Vagina (tissue), 2 donors: ENCODE results near the gene HACD2. TPM values are rescaled to one million over a fixed set of nuclear protein-coding genes. Genes with fewer than 3 reads are reported as not detected.

Source experiments
- DNase-seq, 2 donors: peaks; one replicate each; pipeline ENCODE4 v3.0.0-alpha.2; 2017; ENCODE audit errors: extremely low spot score in 2 of 2
- H3K27ac ChIP-seq: fragments of 200-600 bp; sonication (generic); one replicate; pipeline ENCODE4 v1.5.1; 2019
- H3K27me3 ChIP-seq: fragments of 200-600 bp; sonication (generic); one replicate; pipeline ENCODE4 v1.5.1; 2019
- H3K36me3 ChIP-seq, 2 donors: fragments of 200-600 bp; sonication (generic); one replicate each; pipeline ENCODE4 v1.5.1; 2017 to 2019
- H3K4me1 ChIP-seq: fragments of 200-600 bp; sonication (generic); one replicate; pipeline ENCODE4 v1.5.1; 2019
- H3K4me3 ChIP-seq, 2 donors: fragments of 200-600 bp; sonication (generic); 1 replicate in 1 of 2; 2 replicates in 1 of 2; pipeline ENCODE4 v1.5.1; 2016 to 2019
- H3K9me3 ChIP-seq: fragments of 200-600 bp; sonication (generic); one replicate; pipeline ENCODE4 v1.5.1; 2019
- POLR2A ChIP-seq, 2 donors: fragments of 450-650 bp; IDR thresholded peaks; one replicate each; pipeline ENCODE4 v1.6.1; 2017; ENCODE audit warnings: antibody characterized with exemption in 2 of 2, mild to moderate bottlenecking in 2 of 2, moderate library complexity in 2 of 2
- POLR2AphosphoS5 ChIP-seq, 2 donors: sonication (generic); formaldehyde crosslinking; IDR thresholded peaks; one replicate each; pipeline ENCODE4 v1.9.0; 2017; ENCODE audit warnings: antibody characterized with exemption in 2 of 2, mild to moderate bottlenecking in 2 of 2, low read depth in 1 of 2; ENCODE audit not compliant: insufficient read depth in 1 of 2
- intact Hi-C: fragments of 100-400 bp; cut with DNase I; formaldehyde crosslinking; loops from one replicate; pipeline ENCODE4 v1.15.1; 2023
- total RNA-seq: library from RNA; depleted of rRNA; stranded (reverse); fragments of >200 nt; gene quantifications from one replicate; pipeline ENCODE4 v1.2.3, GENCODE V29; 2016
- TF ChIP-seq, protein P1 (sequence below), 3 experiments: fragments of 450-650 bp in 2 of 3; fragments of 200-600 bp in 1 of 3; sonication (generic) in 1 of 3; IDR thresholded peaks; one replicate each; pipeline ENCODE4 v1.5.1; 2017 to 2019; ENCODE audit warnings: antibody characterized with exemption in 3 of 3, mild to moderate bottlenecking in 2 of 3, moderate library complexity in 2 of 3

The HACD2 gene
- total RNA-seq, 1 donor from 2014 or later = 26.3 TPM

DNA sequence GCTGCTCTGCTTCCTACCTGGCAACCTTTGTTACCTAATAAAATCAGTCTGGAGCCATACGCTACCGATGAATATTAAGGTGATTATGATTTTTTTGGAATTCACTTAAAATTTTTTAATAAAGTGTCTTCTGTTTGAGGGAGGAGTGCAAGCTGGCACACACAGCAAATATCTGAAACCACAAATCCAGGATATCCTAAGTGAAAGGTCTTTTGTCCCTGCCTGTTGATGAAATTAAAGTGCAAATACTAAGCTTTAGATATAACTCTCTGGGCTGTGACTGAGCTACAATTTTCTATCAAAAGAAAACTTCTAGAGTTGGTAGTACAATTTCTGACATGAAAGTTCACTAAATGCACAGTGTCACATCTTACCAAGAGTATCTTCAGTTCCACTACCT is 23.7 kb downstream of the HACD2 start:
- TF ChIP-seq, protein P1, sequence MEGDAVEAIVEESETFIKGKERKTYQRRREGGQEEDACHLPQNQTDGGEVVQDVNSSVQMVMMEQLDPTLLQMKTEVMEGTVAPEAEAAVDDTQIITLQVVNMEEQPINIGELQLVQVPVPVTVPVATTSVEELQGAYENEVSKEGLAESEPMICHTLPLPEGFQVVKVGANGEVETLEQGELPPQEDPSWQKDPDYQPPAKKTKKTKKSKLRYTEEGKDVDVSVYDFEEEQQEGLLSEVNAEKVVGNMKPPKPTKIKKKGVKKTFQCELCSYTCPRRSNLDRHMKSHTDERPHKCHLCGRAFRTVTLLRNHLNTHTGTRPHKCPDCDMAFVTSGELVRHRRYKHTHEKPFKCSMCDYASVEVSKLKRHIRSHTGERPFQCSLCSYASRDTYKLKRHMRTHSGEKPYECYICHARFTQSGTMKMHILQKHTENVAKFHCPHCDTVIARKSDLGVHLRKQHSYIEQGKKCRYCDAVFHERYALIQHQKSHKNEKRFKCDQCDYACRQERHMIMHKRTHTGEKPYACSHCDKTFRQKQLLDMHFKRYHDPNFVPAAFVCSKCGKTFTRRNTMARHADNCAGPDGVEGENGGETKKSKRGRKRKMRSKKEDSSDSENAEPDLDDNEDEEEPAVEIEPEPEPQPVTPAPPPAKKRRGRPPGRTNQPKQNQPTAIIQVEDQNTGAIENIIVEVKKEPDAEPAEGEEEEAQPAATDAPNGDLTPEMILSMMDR (IDR thresholded peaks at IDR 0.05) = no peak
- TF ChIP-seq POLR2A (IDR thresholded peaks at IDR 0.05) (no peak), POLR2AphosphoS5 (IDR thresholded peaks at IDR 0.05; ENCODE audit: insufficient read depth in 1 of 2, low read depth in 1 of 2) (no peak)
- no peaks in the 10 kb centered on the region for H3K36me3 ChIP-seq
- intact Hi-C loops = no loop called here

DNA sequence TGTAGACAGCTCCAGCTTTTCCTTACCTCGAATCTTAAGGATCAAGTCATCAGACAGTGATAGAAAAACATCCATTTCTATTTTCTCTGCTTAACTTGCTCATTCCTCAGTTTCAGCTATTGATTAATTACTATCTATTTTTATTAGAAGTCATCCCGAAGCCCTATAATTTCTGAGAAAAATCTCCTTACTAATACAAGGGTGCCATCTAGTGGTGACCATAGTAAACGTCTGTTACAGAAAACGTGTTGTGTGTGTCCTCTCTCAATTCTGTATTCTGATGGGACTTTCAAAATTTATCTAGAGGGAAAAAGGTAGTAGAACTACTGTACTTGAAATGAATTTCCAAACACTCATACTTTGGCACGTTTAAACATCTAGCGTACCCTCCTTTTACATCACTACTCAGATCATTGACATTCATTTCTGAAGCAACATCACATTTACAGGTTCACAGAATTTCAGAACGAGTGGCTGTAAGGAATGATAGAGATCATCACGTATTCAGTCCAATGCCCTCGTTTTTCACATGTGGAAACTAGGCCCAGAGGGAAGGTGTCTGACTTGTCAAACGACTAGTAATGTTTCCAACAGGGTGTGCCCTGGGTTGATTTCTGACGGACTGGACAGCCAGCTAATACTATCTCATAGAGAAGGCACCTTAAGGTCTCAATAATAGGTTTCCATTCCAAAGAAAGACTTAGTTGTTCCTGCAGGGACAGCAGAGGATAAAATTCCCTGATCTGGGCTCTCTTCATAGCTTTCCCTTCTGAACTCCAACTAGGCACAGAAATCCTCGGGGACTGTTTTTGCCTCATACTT is 25.6 kb downstream of the HACD2 start:
- H3K4me1 ChIP-seq = no peaks in the 10 kb centered on the region
- no peaks in the 10 kb centered on the region for H3K27me3 ChIP-seq
- no peaks in the 10 kb centered on the region for H3K9me3 ChIP-seq
- TF ChIP-seq POLR2A (IDR thresholded peaks at IDR 0.05) = no peak
- TF ChIP-seq, protein P1 (IDR thresholded peaks at IDR 0.05) = peak; percentile 32 to 57 (median 47)
- no peak for TF ChIP-seq POLR2AphosphoS5 (IDR thresholded peaks at IDR 0.05; ENCODE audit: insufficient read depth in 1 of 2, low read depth in 1 of 2)
- H3K27ac ChIP-seq = no peak overlapping the region
- H3K36me3 ChIP-seq = no peaks in the 10 kb centered on the region
- DNase-seq = no peak
- no peak overlapping the region for H3K4me3 ChIP-seq
- intact Hi-C loops = loop anchor here (10.0 kb wide), 1 partner anchor 234 kb away; no protein-coding TSS in a partner anchor

More for the DNA sequence above, 23.7 kb downstream of the HACD2 start:
- Histone ChIP-seq H3K27me3 (no peaks in the 10 kb centered on the region), H3K27ac (no peak overlapping the region), H3K4me1 (no peaks in the 10 kb centered on the region), H3K4me3 (no peak overlapping the region), H3K9me3 (no peaks in the 10 kb centered on the region)
- DNase-seq = no peak

DNA sequence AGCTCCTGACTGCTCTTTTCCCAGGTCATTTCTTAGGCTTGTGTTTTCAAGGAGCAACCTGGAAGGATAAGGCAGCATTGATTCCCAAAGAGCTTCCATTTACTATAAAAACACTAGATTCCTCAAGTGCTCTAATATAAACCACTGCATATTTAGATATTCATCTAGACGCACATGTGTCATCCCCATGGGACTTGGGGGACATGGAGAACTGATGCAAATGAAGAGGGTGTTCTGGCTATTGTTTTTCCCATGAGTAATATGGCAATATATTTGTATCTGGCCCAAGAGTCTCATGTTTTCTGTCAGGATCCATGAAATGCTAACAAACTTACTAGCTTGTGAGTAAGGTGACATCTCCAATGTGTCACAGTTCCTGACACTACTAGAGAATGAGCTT is 31.3 kb downstream of the HACD2 start:
- H3K27ac ChIP-seq = no peak overlapping the region
- no peaks in the 10 kb centered on the region for H3K27me3 ChIP-seq
- intact Hi-C loops = loop anchor here (10.0 kb wide), 1 partner anchor 229 kb away; no protein-coding TSS in a partner anchor
- DNase-seq = no peak
- peaks cover 4% of the 10 kb centered on the region for H3K9me3 ChIP-seq
- no peaks in the 10 kb centered on the region for H3K4me1 ChIP-seq
- no peak overlapping the region for H3K4me3 ChIP-seq
- peaks cover 0 to 14% of the 10 kb centered on the region in 2 donors for H3K36me3 ChIP-seq
- TF ChIP-seq, protein P1 (IDR thresholded peaks at IDR 0.05) = no peak
- TF ChIP-seq POLR2A (IDR thresholded peaks at IDR 0.05) (no peak), POLR2AphosphoS5 (IDR thresholded peaks at IDR 0.05; ENCODE audit: insufficient read depth in 1 of 2, low read depth in 1 of 2) (no peak)

DNA sequence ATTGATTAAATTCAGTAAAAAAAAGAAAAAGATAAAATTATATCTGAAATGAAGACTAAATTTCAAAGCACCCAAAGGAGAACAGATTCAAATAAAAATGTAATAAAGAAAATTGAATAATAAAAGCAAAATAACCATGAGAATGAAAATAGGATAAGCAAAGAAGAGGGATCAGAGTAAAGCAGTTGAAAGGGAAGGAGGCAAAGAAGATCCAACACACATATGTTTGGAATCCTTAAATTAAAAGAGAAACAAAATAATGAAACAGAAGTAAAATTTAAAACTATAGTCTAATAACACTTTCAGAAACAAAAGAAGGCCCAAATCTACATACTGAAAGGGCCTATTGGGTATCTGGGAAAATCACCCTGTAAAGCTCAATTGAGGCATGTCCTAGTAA is 32.1 kb downstream of the HACD2 start:
- no peak for DNase-seq
- Histone ChIP-seq H3K9me3 (peaks cover 4% of the 10 kb centered on the region), H3K4me3 (no peak overlapping the region), H3K4me1 (peaks cover 5% of the 10 kb centered on the region), H3K27ac (no peak overlapping the region), H3K27me3 (no peaks in the 10 kb centered on the region), H3K36me3 (peaks cover 0 to 14% of the 10 kb centered on the region in 2 donors)
- intact Hi-C loops = loop anchor here (10.0 kb wide), 1 partner anchor 228 kb away; no protein-coding TSS in a partner anchor
- no peak for TF ChIP-seq POLR2AphosphoS5 (IDR thresholded peaks at IDR 0.05; ENCODE audit: insufficient read depth in 1 of 2, low read depth in 1 of 2)
- TF ChIP-seq POLR2A (IDR thresholded peaks at IDR 0.05) = no peak
- TF ChIP-seq, protein P1 (IDR thresholded peaks at IDR 0.05) = no peak
